Mucosa of descending colon (tissue), 3 donors: ENCODE data around the gene RPL29. TPM values are rescaled to one million over a fixed set of nuclear protein-coding genes. Genes with fewer than 3 reads are reported as not detected.

ENCODE experiments used
- ATAC-seq: fragments of 200-7000 bp; cut with Tn5 transposase; one replicate; pipeline ENCODE4 v1.9.1; 2020; ENCODE audit warnings: mild to moderate bottlenecking, moderate library complexity
- DNase-seq, 3 donors: peaks; one replicate each; pipeline ENCODE4 v3.0.0-alpha.2; 2020
- H3K36me3 ChIP-seq: fragments of 200-600 bp; one replicate; pipeline ENCODE4 v1.8.0; 2021; ENCODE audit warnings: low read depth, mild to moderate bottlenecking
- H3K4me1 ChIP-seq: fragments of 200-600 bp; one replicate; pipeline ENCODE4 v1.8.0; 2021; ENCODE audit warnings: low read depth, mild to moderate bottlenecking
- H3K4me3 ChIP-seq: fragments of 200-600 bp; one replicate; pipeline ENCODE4 v1.8.0; 2021; ENCODE audit warnings: mild to moderate bottlenecking
- H3K9me3 ChIP-seq: fragments of 200-600 bp; one replicate; pipeline ENCODE4 v1.8.0; 2021; ENCODE audit warnings: mild to moderate bottlenecking
- CTCF ChIP-seq: fragments of 200-600 bp; IDR thresholded peaks from one replicate; pipeline ENCODE4 v1.8.0; 2022; ENCODE audit warnings: antibody characterized with exemption, mild to moderate bottlenecking
- intact Hi-C, 2 donors: fragments of 100-400 bp; cut with DNase I in 1 of 2; cut with micrococcal nuclease in 1 of 2; formaldehyde crosslinking; loops; one replicate each; pipeline versions ENCODE4 v1.11.0 to v1.11.1; 2022; cut with DNase I, micrococcal nuclease
- total RNA-seq, 3 donors: library from RNA; stranded (reverse); fragmentation: NEBNext Ultra II Directional in 2 of 3; extraction: Animal tissue kit (Norgen Biotek cat#: 25700) in 2 of 3; gene quantifications; one replicate each; pipeline versions ENCODE4 v1.2.1 to v1.2.4, GENCODE V29; 2021 to 2023
- donor health status: DM: no; HTN: no; CAD: no; lungs with moderate emphysema.
- donor health status: DM: no; HTN: no; CAD: no.
- donor health status: DM: no; HTN: yes; CAD: no.

Gene RPL29
- total RNA-seq, 3 donors from 2014 or later: 782 to 973 (median 946) TPM

GRCh38 chr3:52015438-52016228, 19.9 kb upstream of the RPL29 start:
- no peak for DNase-seq
- TF ChIP-seq CTCF: no peak
- ATAC-seq: no peak
- Histone ChIP-seq H3K9me3 (no peaks in the 10 kb centered on the region), H3K4me3 (no peak overlapping the region), H3K4me1 (no peaks in the 10 kb centered on the region), H3K36me3 (no peaks in the 10 kb centered on the region)
- intact Hi-C loops: no loop called here

- ATAC-seq (no peak), DNase-seq (no peak)
- intact Hi-C loops: no loop called here
- H3K4me3 ChIP-seq: no peak overlapping the region
- no peaks in the 10 kb centered on the region for H3K9me3 ChIP-seq
- no peaks in the 10 kb centered on the region for H3K36me3 ChIP-seq
- H3K4me1 ChIP-seq: no peaks in the 10 kb centered on the region
- TF ChIP-seq CTCF: no peak
These were observed 18.9 kb upstream of the RPL29 start for GRCh38 chr3:52014613-52015012.

GRCh38 chr3:52013802-52014598, 18.3 kb upstream of the RPL29 start:
- ATAC-seq (no peak), DNase-seq (no peak)
- Histone ChIP-seq H3K4me3 (no peak overlapping the region), H3K9me3 (no peaks in the 10 kb centered on the region), H3K4me1 (no peaks in the 10 kb centered on the region), H3K36me3 (no peaks in the 10 kb centered on the region)
- TF ChIP-seq CTCF: no peak
- intact Hi-C loops: no loop called here

- ATAC-seq (no peak), DNase-seq (no peak)
- H3K9me3 ChIP-seq: no peaks in the 10 kb centered on the region
- intact Hi-C loops: no loop called here
- no peaks in the 10 kb centered on the region for H3K36me3 ChIP-seq
- H3K4me1 ChIP-seq: no peaks in the 10 kb centered on the region
- no peak overlapping the region for H3K4me3 ChIP-seq
- TF ChIP-seq CTCF: no peak
These were observed 17.0 kb upstream of the RPL29 start for GRCh38 chr3:52012699-52013098.

DNA sequence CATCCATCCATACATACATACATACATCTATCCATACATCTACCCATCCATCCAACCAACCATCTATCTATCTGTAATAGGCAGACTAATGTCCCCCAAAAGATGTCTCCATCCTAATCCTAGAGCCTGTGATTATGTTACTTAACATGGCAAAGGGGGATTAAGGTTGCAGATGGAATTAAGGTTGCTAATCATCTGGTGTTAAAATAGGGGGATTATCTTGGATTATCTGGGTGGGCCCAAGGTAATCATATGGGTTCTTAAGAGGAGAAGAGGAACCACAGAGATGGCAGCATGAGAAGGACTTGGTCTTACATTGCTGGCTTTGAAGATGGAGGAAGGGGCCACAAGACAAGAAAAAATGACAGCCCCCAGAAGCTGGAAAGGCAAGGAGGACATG, 14.7 kb upstream of the RPL29 start:
- no peak for TF ChIP-seq CTCF
- intact Hi-C loops: no loop called here
- Histone ChIP-seq H3K36me3 (no peaks in the 10 kb centered on the region), H3K4me1 (no peaks in the 10 kb centered on the region), H3K9me3 (no peaks in the 10 kb centered on the region), H3K4me3 (no peak overlapping the region)
- no peak for ATAC-seq
- DNase-seq: no peak
